ENCODE results near the gene PRMT2.
A peak's percentile ranks its signal among the peaks of the same experiment; 100 is the strongest.
"Not testable (repeated sequence)": the region's sequence is repeated elsewhere in the genome, so short reads cannot be mapped to it uniquely, and the experiment has no call there.

The PRMT2 gene

DNA sequence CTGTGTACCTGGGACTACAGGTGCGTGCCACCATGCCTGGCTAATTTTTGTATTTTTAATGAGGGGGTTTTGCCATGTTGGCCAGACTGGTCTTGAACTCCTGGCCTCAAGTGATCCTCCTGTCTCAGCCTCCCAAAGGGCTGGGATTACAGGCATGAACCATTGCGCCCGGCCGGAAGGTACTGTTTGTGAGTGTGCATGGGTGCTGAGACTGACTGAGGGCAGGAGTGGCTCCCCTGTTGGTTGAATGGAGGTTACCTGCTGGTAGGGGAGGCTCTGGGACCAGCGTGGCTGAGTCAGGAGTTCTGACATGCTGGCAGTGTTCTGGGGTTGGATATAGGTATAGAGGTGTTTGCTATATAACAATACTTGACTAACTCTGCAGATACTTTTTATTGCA, 10.4 kb downstream of the PRMT2 start:
- DNase-seq = no peak

- DNase-seq = no peak
Measured at GRCh38 chr21:46646541-46647154, 11.2 kb downstream of the PRMT2 start.

DNA sequence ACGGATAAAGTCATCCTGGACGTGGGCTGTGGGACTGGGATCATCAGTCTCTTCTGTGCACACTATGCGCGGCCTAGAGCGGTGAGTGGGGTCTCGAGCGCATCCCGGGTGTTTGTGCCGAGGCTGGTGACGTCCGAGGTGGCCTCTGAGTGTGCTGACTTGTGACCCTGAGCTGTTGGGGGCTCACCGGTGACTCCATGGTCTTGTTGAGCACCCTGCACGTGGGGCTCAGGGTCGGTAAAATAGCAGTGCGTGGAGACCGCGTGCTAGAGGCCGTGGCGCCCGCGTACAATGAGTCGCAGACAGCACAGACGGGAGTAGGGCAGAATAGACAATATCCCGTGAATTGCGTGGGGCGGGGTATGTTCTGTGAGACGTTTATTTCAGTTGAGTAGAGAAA, 13.1 kb downstream of the PRMT2 start:
- no peak for DNase-seq

DNA sequence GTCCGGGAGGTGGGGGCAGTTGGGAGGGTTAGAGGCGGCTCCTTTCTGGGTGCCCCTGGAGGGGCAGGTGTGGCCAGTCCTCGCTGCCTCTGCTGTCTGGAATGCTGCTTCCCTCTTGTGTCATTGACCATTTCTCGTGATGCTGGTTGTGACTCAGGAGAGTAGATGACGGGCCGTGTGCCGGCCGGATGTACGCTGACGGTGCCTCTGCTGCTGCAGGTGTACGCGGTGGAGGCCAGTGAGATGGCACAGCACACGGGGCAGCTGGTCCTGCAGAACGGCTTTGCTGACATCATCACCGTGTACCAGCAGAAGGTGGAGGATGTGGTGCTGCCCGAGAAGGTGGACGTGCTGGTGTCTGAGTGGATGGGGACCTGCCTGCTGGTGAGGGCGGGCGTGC, 13.9 kb downstream of the PRMT2 start:
- no peak for DNase-seq

- DNase-seq = no peak
Measured at GRCh38 chr21:46650476-46651098, 15.1 kb downstream of the PRMT2 start.

DNA sequence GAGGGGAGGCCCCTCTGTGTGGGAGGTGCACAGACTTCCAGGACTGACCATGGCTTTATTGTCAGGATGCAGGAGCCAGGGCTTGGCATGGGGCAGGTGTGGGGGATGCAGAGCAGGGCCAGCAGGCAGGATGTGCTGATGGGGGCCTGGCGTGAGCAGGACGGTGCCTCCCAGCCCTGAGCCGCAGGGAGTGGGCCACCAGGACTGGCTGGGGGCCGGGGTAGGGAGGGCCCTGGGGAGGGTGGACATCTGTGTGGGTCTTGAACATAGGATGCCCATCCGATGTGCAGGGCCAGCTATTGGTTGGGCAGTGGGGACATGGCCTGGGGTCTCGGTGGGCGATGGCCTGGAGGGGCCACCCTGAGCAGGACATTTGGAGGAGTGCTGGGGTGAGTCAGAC, 15.6 kb downstream of the PRMT2 start:
- no peak for DNase-seq

GRCh38 chr21:46655230-46655629, 19.8 kb downstream of the PRMT2 start:
- no peak for DNase-seq

DNA sequence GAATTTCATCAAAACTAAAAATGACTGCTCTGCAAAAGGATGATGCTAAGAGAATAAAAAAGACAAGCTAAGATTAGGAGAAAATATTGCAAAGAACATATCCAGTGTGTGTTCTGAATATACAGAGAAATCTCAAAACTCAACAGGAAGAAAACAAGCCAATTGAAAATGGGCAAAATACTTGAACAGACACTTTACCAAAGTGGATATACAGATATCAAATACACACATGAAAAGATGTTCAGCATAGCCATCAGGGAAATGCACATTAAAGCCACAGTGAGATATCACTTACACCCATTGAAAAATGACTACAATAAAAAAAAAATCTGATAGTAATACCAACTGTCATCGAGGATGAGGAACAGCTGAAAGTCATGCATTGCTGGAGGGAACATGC, 21.3 kb downstream of the PRMT2 start:
- DNase-seq = no peak

DNA sequence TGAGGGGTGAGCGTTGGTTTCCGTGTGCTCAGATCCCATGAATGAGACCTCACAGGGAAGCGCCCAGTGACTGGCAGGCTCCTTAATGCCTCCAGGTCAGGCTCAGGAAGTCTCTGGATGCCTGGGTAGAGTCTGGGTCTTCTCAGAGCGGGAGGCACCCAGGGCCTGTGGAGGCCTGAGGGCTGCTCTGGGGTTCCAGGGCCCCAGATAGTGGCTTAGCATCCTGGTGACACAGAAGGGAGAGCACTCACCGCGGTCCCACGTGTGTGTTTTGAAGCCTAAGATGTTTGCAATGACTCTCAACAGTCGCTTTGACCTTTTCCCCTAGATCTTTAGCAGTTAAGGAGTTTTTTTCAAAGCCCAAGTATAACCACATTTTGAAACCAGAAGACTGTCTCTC, 25.0 kb downstream of the PRMT2 start:
- DNase-seq = no peak

- peak; percentile 86 for DNase-seq
Measured at GRCh38 chr21:46661211-46661625, 25.7 kb downstream of the PRMT2 start.

DNA sequence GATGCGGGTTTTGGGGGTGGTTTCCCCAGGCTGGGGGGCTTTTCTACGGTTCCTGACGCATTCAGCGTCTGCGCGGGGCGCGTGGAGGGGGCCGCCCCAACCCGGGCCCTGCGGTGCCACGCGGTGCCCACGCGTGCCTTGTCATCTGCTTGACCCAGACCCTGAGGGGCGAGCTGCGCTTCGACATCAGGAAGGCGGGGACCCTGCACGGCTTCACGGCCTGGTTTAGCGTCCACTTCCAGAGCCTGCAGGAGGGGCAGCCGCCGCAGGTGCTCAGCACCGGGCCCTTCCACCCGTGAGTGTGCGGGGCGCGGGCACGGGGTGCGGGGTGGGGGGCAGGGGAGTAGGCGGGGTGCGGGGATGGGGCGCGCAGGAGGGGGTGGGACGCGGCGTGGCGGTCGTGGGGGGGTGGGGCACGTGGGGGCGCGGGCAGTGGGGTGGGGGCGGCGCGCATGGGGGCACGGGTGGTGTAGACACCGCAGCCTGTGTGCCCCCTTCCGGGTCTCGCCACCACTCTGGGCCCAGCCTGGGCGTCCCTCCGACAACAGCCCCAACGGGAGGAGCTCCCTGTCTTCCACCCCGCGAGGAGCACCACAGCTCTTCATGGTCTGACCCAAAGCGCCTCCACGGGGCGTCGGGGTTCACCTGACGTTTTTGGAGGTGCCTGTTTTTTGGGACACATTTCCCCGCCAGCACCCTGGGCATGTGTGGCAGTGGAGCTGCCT, 26.3 kb downstream of the PRMT2 start:
- DNase-seq = no peak

GRCh38 chr21:46662367-46662654, 26.8 kb downstream of the PRMT2 start:
- DNase-seq = no peak

DNA sequence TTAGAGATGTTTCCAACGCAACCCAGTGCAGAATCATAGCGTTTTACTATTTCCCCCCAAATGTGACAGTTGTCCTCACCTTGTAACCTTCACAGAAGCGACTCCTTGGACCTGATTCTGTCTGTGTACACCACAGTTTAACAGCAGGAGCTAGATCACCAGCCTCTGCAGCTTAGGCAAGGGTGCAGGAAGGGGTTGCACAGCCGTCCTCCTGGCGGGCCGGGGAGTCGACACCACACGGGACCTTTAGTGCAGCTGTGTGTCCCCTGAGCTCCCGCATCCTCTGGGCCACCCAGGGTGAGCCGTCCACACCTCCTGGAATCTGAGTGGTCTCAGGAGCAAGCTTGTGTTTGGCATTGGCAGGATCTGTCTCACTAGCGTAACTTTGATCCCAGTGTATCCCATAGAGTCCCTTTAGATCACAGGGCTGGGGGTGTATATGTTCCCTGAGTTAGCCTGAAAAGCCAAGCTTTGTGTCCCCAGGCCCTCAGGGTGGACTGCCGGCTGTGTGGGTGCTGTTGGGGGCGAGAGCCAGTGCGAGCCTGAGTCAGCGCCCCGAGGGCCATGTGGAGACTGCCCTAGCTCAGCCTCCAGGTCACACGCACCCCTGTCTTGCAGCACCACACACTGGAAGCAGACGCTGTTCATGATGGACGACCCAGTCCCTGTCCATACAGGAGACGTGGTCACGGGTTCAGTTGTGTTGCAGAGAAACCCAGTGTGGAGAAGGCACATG, 27.5 kb downstream of the PRMT2 start:
- no peak for DNase-seq

DNA sequence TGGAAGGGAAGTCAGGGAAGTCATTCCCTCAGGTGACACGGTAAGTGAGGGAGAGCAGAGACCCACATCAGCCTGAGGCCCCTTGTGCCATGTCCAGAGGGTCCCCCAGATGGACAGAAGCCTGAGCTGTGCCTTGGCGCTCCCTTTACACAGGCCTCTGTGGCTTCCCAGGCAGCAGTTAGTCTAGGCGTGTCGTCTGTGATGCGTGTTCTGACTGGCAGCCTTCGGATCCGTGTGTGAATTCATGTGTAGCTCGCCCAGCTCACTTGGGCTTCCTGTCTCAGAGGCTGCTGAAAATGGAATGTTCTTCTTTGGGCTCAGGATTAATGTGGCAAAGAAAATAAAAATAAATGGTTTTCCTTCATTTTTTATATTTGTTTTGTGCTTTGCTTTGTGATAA, 28.3 kb downstream of the PRMT2 start:
- no peak for DNase-seq

GRCh38 chr21:46664316-46664995, 29.0 kb downstream of the PRMT2 start:
- no peak for DNase-seq

GRCh38 chr21:46665566-46665965, 30.1 kb downstream of the PRMT2 start:
- DNase-seq = no peak

GRCh38 chr21:46666941-46667740, 31.7 kb downstream of the PRMT2 start:
- peak; percentile 68 for DNase-seq

GRCh38 chr21:46667741-46668380, 32.4 kb downstream of the PRMT2 start:
- DNase-seq = peak; percentile 70

DNA sequence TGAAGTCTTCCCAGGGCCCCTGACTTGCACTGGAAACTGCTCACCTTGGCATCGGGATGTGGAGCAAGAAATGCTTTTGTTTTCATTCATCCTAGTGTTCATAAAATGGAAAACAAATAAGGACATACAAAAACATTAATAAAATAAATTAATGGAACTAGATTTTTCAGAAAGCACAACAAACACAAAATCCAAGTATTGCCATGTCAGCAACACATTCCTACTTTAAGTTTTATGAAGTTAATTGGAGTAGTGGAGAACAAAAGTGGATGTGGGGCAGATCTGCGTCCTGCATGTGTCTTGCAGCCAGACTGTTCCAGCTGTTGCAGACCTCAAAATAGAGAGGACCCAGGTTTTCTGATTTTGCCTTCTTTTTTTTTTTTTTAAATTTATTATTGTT, 32.9 kb downstream of the PRMT2 start:
- DNase-seq = no peak

GRCh38 chr21:46668904-46669303, 33.4 kb downstream of the PRMT2 start:
- not testable (repeated sequence) for DNase-seq

DNA sequence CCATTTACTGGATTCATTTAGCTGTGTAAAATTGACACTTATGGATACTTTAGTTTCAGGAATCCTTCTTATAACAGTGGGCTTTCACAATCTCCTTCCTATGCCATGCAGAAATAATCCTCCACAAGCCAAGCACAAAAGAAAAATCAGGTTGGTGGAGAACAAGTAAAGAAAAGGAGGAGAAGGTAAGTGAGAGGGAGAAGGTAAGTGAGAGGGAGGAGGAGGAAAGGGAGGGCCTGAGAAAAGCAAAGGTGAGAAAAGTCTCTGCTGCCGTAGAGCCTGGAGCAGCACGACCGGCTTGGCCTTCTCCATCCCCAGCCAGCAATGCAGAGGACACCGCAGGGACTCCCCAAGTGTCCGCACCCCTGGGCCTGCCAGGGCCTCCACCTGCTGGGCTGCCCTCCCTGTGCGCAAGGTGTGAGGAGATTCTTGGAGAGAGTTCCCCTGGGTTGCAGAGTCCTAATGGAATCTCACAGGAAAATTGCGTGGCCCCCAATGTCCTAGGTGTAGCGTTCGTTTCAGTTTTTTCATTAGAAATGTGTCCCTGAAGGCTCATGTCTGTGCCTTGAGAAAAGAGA, 39.0 kb downstream of the PRMT2 start:
- DNase-seq = no peak
